Smooth muscle cell (in vitro differentiated cells): ENCODE data around the gene OGFR. TPM values are rescaled to one million over a fixed set of nuclear protein-coding genes. Genes with fewer than 3 reads are reported as not detected.

Experiments
- DNase-seq: peaks from one replicate; lab custom pipeline; 2025; ENCODE audit not compliant: unreplicated experiment; lab: John Stamatoyannopoulos, UW
- H2AFZ ChIP-seq: fragments of 200-600 bp; sonication (generic); 2 replicates; pipeline ENCODE4 v1.6.0; 2016; ENCODE audit warnings: antibody characterized with exemption, low read depth, mild to moderate bottlenecking
- H3F3A ChIP-seq: fragments of 200-600 bp; sonication (generic); 2 replicates; pipeline ENCODE4 v1.6.0; 2017; ENCODE audit warnings: antibody characterized with exemption, low read depth
- H3K27ac ChIP-seq: fragments of 200-600 bp; sonication (generic); 2 replicates; pipeline ENCODE4 v1.5.1; 2016; ENCODE audit warnings: low read depth, mild to moderate bottlenecking
- H3K27me3 ChIP-seq: fragments of 200-600 bp; sonication (generic); 2 replicates; pipeline ENCODE4 v1.6.1; 2016; ENCODE audit warnings: low read depth, mild to moderate bottlenecking
- H3K36me3 ChIP-seq: fragments of 200-600 bp; sonication (generic); 2 replicates; pipeline ENCODE4 v1.5.1; 2016; ENCODE audit warnings: low read depth
- H3K4me1 ChIP-seq: fragments of 200-600 bp; sonication (generic); 2 replicates; pipeline ENCODE4 v1.5.1; 2016; ENCODE audit warnings: low read depth
- H3K4me2 ChIP-seq: fragments of 200-600 bp; sonication (generic); 2 replicates; pipeline ENCODE4 v1.6.0; 2016; ENCODE audit warnings: mild to moderate bottlenecking
- H3K4me3 ChIP-seq: fragments of 200-600 bp; sonication (generic); 2 replicates; pipeline ENCODE4 v1.5.1; 2016; ENCODE audit warnings: mild to moderate bottlenecking
- H3K79me2 ChIP-seq: fragments of 200-600 bp; sonication (generic); 2 replicates; pipeline ENCODE4 v1.6.0; 2016; ENCODE audit warnings: low read depth, mild to moderate bottlenecking
- H3K9ac ChIP-seq: fragments of 200-600 bp; sonication (generic); 2 replicates; pipeline ENCODE4 v1.6.0; 2016; ENCODE audit warnings: low read depth
- H3K9me3 ChIP-seq: fragments of 200-600 bp; sonication (generic); replicated peaks from 2 replicates; pipeline ENCODE4 v1.5.1; 2016; ENCODE audit warnings: low read depth
- H4K20me1 ChIP-seq: fragments of 200-600 bp; sonication (generic); 2 replicates; pipeline ENCODE4 v1.6.0; 2016; ENCODE audit warnings: low read depth
- WGBS: methylation state at CpG from one replicate; pipeline ENCODE4 v1.1.7; 2016; ENCODE audit warnings: low lambda C conversion rate; 5-methylcytosine and 5-hydroxymethylcytosine counted together
- polyA plus RNA-seq: library from polyadenylated mRNA; unstranded; fragments of >200 nt; fragmentation: Nextera tagmentation; extraction: Ambion mirVana; gene quantifications from 2 replicates; pipeline ENCODE4 v1.2.1, GENCODE V29; 2016
- total RNA-seq: library from RNA; depleted of rRNA; stranded (reverse); fragments of >200 nt; gene quantifications from 2 replicates; pipeline ENCODE4 v1.2.3, GENCODE V29; 2014
- TF ChIP-seq, protein P1 (sequence below): fragments of 200-600 bp; sonication (generic); IDR thresholded peaks from 2 replicates; pipeline ENCODE4 v1.5.1; 2017; ENCODE audit warnings: borderline replicate concordance, mild to moderate bottlenecking, antibody characterized with exemption; ENCODE audit not compliant: insufficient read depth, poor library complexity, severe bottlenecking

The OGFR gene
- total and polyA plus RNA-seq, 2 experiments from 2014 or later: 24.4 to 53.2 TPM

DNA sequence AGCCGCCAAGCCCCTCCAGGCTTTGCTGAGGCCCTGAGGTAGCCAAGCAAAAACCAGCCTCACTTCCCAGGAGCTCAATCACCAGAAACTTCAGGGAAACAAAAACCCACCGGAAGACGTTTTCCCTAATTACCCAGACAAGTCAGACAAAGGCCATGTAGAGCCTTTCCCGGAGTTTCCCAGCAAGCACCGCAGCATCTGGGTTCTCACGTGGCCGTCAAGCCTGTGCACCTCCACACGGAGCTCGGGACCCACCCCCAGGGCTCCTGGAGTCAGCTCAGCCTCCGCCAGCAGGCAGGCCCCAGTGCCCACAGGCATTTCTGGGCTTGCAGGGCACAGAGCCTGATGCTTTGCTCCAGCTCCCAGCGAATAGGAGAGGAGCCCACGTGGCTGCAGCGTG is 18.5 kb upstream of the OGFR start:
- H3K79me2 ChIP-seq: no peaks in the 10 kb centered on the region
- no peak overlapping the region for H2AFZ ChIP-seq
- no peak overlapping the region for H3K4me2 ChIP-seq
- no peak for DNase-seq
- H3K4me3 ChIP-seq: no peak overlapping the region
- WGBS: 79% methylated on average over 13 of the region's 13 CpGs
- H3K36me3 ChIP-seq: no peaks in the 10 kb centered on the region
- H4K20me1 ChIP-seq: no peaks in the 10 kb centered on the region
- no peak overlapping the region for H3K27ac ChIP-seq
- no peaks in the 10 kb centered on the region for H3K9me3 ChIP-seq
- no peaks in the 10 kb centered on the region for H3K27me3 ChIP-seq
- H3K4me1 ChIP-seq: peaks cover 7% of the 10 kb centered on the region
- TF ChIP-seq, protein P1, sequence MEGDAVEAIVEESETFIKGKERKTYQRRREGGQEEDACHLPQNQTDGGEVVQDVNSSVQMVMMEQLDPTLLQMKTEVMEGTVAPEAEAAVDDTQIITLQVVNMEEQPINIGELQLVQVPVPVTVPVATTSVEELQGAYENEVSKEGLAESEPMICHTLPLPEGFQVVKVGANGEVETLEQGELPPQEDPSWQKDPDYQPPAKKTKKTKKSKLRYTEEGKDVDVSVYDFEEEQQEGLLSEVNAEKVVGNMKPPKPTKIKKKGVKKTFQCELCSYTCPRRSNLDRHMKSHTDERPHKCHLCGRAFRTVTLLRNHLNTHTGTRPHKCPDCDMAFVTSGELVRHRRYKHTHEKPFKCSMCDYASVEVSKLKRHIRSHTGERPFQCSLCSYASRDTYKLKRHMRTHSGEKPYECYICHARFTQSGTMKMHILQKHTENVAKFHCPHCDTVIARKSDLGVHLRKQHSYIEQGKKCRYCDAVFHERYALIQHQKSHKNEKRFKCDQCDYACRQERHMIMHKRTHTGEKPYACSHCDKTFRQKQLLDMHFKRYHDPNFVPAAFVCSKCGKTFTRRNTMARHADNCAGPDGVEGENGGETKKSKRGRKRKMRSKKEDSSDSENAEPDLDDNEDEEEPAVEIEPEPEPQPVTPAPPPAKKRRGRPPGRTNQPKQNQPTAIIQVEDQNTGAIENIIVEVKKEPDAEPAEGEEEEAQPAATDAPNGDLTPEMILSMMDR: no peak
- H3K9ac ChIP-seq: no peak overlapping the region
- H3F3A ChIP-seq: no peaks in the 10 kb centered on the region

DNA sequence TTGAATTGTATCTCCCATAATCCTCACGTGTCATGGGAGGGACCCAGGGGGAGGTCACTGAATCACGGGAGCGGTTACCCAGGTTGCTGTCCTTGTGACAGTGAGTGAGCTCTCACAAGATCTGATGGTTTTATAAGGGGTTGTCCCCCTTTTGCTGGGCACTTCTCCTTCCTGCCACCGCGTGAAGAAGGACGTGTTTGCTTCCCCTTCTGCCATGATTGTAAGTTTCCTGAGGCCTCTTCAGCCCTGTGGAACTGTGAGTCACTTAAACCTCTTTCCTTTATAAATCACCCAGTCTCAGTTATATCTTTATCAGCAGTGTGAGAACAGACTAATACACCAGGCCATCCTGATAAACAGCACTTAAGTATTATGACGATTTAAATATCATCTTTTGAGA is 17.3 kb upstream of the OGFR start:
- no peak overlapping the region for H3K27ac ChIP-seq
- H3K9me3 ChIP-seq: no peaks in the 10 kb centered on the region
- H3K4me1 ChIP-seq: peaks cover 7% of the 10 kb centered on the region
- no peaks in the 10 kb centered on the region for H3K27me3 ChIP-seq
- no peak overlapping the region for H3K4me2 ChIP-seq
- no peak overlapping the region for H3K9ac ChIP-seq
- TF ChIP-seq, protein P1: no peak
- H2AFZ ChIP-seq: no peak overlapping the region
- WGBS: 57% methylated on average over 7 of the region's 7 CpGs
- H3K36me3 ChIP-seq: no peaks in the 10 kb centered on the region
- no peaks in the 10 kb centered on the region for H3K79me2 ChIP-seq
- H3F3A ChIP-seq: no peaks in the 10 kb centered on the region
- no peak for DNase-seq
- no peak overlapping the region for H3K4me3 ChIP-seq
- H4K20me1 ChIP-seq: no peaks in the 10 kb centered on the region

DNA sequence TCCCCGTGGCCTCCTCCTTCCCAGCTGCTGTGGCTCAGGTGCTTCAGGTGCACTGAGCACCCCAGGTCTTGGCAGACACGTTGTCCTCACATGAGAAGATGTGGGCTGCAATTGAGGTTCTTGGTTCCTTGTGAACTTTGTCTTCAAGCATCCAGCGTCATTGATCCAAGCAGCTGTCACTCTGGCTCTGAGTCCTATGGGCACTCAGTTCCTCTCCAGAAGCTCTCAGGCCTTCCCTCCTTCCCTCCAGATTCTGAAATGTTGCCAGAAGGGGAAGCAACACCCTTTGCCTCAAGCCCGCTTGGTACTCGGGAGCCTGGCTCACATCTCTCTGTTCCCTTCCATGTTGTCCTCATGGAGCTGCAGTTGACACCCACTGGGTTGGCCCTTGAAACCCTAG is 16.8 kb upstream of the OGFR start:
- no peaks in the 10 kb centered on the region for H3K36me3 ChIP-seq
- no peak overlapping the region for H3K4me2 ChIP-seq
- TF ChIP-seq, protein P1: no peak
- H3K9ac ChIP-seq: no peak overlapping the region
- no peak overlapping the region for H2AFZ ChIP-seq
- H3K9me3 ChIP-seq: no peaks in the 10 kb centered on the region
- H3K4me3 ChIP-seq: no peak overlapping the region
- peaks cover 7% of the 10 kb centered on the region for H3K4me1 ChIP-seq
- H3K27me3 ChIP-seq: no peaks in the 10 kb centered on the region
- WGBS: 94% methylated on average over 5 of the region's 5 CpGs
- DNase-seq: no peak
- H3K27ac ChIP-seq: no peak overlapping the region
- no peaks in the 10 kb centered on the region for H3K79me2 ChIP-seq
- peaks cover 5% of the 10 kb centered on the region for H3F3A ChIP-seq
- H4K20me1 ChIP-seq: no peaks in the 10 kb centered on the region

DNA sequence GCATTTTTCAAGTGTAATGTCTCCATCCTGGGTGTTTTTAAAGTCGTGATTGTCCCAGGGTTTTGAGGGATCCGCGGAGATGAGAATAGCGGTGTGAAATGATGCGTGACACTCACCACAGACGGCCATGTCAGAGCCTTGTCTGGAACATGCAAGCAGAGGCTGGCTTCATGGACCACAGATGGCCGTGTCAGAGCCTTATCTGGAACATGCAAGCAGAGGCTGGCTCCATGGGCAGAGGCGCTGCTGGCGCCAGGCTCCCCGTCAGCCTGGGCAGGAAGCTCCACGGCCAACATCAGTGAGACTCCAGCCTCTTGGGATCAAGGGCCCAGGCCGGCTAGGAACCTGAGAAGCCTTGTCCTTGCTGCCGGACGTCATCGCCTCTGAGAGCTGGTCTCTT is 16.0 kb upstream of the OGFR start:
- H3F3A ChIP-seq: peaks cover 7% of the 10 kb centered on the region
- H4K20me1 ChIP-seq: no peaks in the 10 kb centered on the region
- no peaks in the 10 kb centered on the region for H3K27me3 ChIP-seq
- no peak overlapping the region for H3K4me2 ChIP-seq
- no peak overlapping the region for H3K9ac ChIP-seq
- H3K9me3 ChIP-seq: no peaks in the 10 kb centered on the region
- H2AFZ ChIP-seq: no peak overlapping the region
- no peak overlapping the region for H3K4me3 ChIP-seq
- H3K27ac ChIP-seq: no peak overlapping the region
- DNase-seq: no peak
- H3K36me3 ChIP-seq: no peaks in the 10 kb centered on the region
- no peaks in the 10 kb centered on the region for H3K79me2 ChIP-seq
- peaks cover 7% of the 10 kb centered on the region for H3K4me1 ChIP-seq
- TF ChIP-seq, protein P1: no peak
- 83% methylated on average over 15 of the region's 15 CpGs for WGBS
